ENCODE results near the gene DYDC2.

GRCh38 chr10:80315391-80315790 is 41.2 kb upstream of the DYDC2 start:
- no peak for TF ChIP-seq CTCF (IDR thresholded peaks at IDR 0.05)
- TF ChIP-seq POLR2A (IDR thresholded peaks at IDR 0.05): no peak
- no peak for TF ChIP-seq EP300 (IDR thresholded peaks at IDR 0.05)
- TF ChIP-seq POLR2AphosphoS5 (IDR thresholded peaks at IDR 0.05): no peak
